CD4-positive, alpha-beta T cell (primary cell): ENCODE measurements around the gene AANAT. TPM values are rescaled to one million over a fixed set of nuclear protein-coding genes. Genes with fewer than 3 reads are reported as not detected.

Source experiments
- ATAC-seq: fragments of 200-7000 bp; cut with Tn5 transposase; one replicate; pipeline ENCODE4 v1.10.0; 2022; ENCODE audit warnings: mild to moderate bottlenecking; ENCODE audit not compliant: poor library complexity
- CTCF ChIA-PET: fragments of 350-600 bp; sonication (Branson Sonifier 250); formaldehyde crosslinking; loops from one replicate; lab custom pipeline; 2021; ENCODE audit warnings: antibody characterized with exemption, inconsistent platforms; lab: Charles Lee
- POLR2A ChIA-PET: fragments of 350-600 bp; sonication (Branson Sonifier 250); formaldehyde crosslinking; loops from one replicate; lab custom pipeline; 2021; ENCODE audit warnings: antibody characterized with exemption, inconsistent platforms; lab: Charles Lee
- DNase-seq, 14 experiments: peaks; one replicate each; pipeline ENCODE4 v3.0.0-alpha.2; 2013 to 2020; ENCODE audit warnings: mixed read lengths in 2 of 14
- H3K27ac ChIP-seq, 2 donors: one replicate each; pipeline versions ENCODE4 v1.5.1 to v1.7.0; 2013; ENCODE audit warnings: low read length in 2 of 2, low read depth in 1 of 2, mild to moderate bottlenecking in 1 of 2
- H3K27me3 ChIP-seq, 2 experiments: 1 replicate in 1 of 2; 2 replicates in 1 of 2; pipeline versions ENCODE4 v1.6.1 to v1.7.0; 2013; ENCODE audit warnings: low read length in 2 of 2, control low read depth in 1 of 2, mild to moderate bottlenecking in 1 of 2, moderate library complexity in 1 of 2; ENCODE audit not compliant: insufficient read depth in 2 of 2, control insufficient read depth in 1 of 2
- H3K36me3 ChIP-seq: one replicate; pipeline ENCODE4 v1.6.1; 2013; ENCODE audit warnings: low read length, control low read depth; ENCODE audit not compliant: insufficient read depth
- H3K4me1 ChIP-seq: one replicate; pipeline ENCODE4 v1.6.1; 2013; ENCODE audit warnings: low read length, control low read depth; ENCODE audit not compliant: insufficient read depth
- H3K4me3 ChIP-seq: one replicate; pipeline ENCODE4 v1.5.1; 2013; ENCODE audit warnings: mild to moderate bottlenecking, low read length, moderate library complexity
- H3K9me3 ChIP-seq, 2 experiments: 1 replicate in 1 of 2; 2 replicates in 1 of 2; pipeline versions ENCODE4 v1.6.1 to v1.7.0; 2013; ENCODE audit warnings: low read length in 2 of 2, mild to moderate bottlenecking in 2 of 2, control low read depth in 1 of 2, moderate library complexity in 1 of 2; ENCODE audit not compliant: control insufficient read depth in 1 of 2, insufficient read depth in 1 of 2
- H3K27ac Mint-ChIP-seq: one replicate; pipeline ENCODE4 v1.8.0; 2020; ENCODE audit warnings: mixed read lengths
- H3K27me3 Mint-ChIP-seq: one replicate; pipeline ENCODE4 v1.8.0; 2021; ENCODE audit warnings: mixed read lengths
- H3K36me3 Mint-ChIP-seq: one replicate; pipeline ENCODE4 v1.8.0; 2021; ENCODE audit warnings: low read depth, mixed read lengths
- H3K4me1 Mint-ChIP-seq: one replicate; pipeline ENCODE4 v1.8.0; 2021; ENCODE audit warnings: low read depth, mixed read lengths
- H3K4me3 Mint-ChIP-seq: one replicate; pipeline ENCODE4 v1.8.0; 2020; ENCODE audit warnings: mild to moderate bottlenecking, mixed read lengths
- H3K9me3 Mint-ChIP-seq: one replicate; pipeline ENCODE4 v1.8.0; 2020; ENCODE audit warnings: mixed read lengths
- intact Hi-C, 2 experiments: fragments of 100-400 bp; cut with DNase I in 1 of 2; cut with micrococcal nuclease in 1 of 2; formaldehyde crosslinking; loops; one replicate each; pipeline versions ENCODE4 v1.15.1 to v1.9.0; 2023 to 2025; cut with DNase I, micrococcal nuclease
- total RNA-seq, 174 experiments: library from RNA in 2 of 174; stranded (reverse) in 2 of 174; gene quantifications; one replicate each; pipeline ENCODE4 v1.2.3 and lab custom pipeline; 2021 to 2026
- TF ChIP-seq, protein P1 (sequence below): fragments of 200-600 bp; IDR thresholded peaks from one replicate; pipeline ENCODE4 v1.8.0; 2022; ENCODE audit warnings: antibody characterized with exemption, mild to moderate bottlenecking

The AANAT gene
- total RNA-seq, 2 experiments from 2014 or later = 0.14 TPM; not detected in 1

DNA sequence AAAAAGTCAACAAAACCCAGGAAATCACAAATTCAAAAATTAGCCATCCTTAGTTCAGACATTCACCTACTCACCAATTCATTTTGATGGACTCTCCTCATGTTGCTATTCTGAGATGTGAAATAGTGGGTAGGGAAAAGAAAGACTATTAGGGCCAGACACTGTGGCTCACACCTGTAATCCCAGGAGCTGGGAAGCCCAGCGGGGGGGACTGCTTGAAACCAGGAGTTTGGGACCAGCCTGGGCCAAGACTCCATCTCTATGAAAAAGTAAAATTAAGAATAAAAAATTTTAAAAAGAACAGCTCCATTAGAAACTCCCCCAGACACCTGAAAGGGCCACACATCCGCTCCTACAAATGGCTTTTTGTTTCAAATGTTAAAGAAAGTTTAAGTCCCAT lies 35.9 kb upstream of the AANAT start:
- DNase-seq (no peak), ATAC-seq (no peak)
- CTCF ChIA-PET = interaction anchor here (1.1 kb wide), 1 partner anchor 21 kb away, joined by 3 read pairs; the partner anchor contains the start of gene UBE2O
- intact Hi-C loops = no loop called here
- no peaks in the 10 kb centered on the region for H3K9me3 Mint-ChIP-seq
- Histone ChIP-seq H3K27me3 (no peaks in the 10 kb centered on the region), H3K36me3 (peaks cover 14% of the 10 kb centered on the region), H3K9me3 (no peaks in the 10 kb centered on the region), H3K27ac (no peak overlapping the region), H3K4me1 (no peaks in the 10 kb centered on the region), H3K4me3 (no peak overlapping the region)
- no peak overlapping the region for H3K4me3 Mint-ChIP-seq
- peaks cover 38% of the 10 kb centered on the region for H3K4me1 Mint-ChIP-seq
- no peak overlapping the region for H3K27ac Mint-ChIP-seq
- H3K27me3 Mint-ChIP-seq = no peaks in the 10 kb centered on the region
- TF ChIP-seq, protein P1, sequence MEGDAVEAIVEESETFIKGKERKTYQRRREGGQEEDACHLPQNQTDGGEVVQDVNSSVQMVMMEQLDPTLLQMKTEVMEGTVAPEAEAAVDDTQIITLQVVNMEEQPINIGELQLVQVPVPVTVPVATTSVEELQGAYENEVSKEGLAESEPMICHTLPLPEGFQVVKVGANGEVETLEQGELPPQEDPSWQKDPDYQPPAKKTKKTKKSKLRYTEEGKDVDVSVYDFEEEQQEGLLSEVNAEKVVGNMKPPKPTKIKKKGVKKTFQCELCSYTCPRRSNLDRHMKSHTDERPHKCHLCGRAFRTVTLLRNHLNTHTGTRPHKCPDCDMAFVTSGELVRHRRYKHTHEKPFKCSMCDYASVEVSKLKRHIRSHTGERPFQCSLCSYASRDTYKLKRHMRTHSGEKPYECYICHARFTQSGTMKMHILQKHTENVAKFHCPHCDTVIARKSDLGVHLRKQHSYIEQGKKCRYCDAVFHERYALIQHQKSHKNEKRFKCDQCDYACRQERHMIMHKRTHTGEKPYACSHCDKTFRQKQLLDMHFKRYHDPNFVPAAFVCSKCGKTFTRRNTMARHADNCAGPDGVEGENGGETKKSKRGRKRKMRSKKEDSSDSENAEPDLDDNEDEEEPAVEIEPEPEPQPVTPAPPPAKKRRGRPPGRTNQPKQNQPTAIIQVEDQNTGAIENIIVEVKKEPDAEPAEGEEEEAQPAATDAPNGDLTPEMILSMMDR = no peak
- peaks cover 5% of the 10 kb centered on the region for H3K36me3 Mint-ChIP-seq
- POLR2A ChIA-PET = no interaction called here

DNA sequence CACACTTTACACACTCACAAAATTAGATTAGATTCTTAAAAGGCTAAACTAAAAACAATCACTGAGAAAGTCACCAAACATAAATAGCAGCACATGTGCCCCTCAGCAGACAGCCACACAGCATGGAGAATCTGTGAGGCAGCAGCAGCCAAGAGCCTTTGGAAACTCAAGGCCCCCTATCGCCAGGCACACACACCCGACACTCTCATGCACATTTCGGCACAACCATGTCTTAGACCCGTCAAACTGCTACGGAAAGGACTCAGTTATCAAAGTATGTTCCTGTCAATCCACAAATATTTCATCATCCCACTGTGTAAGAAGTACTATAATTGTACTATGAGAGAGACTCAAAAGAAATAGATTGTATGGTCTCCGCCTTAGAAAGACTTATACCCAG lies 35.4 kb upstream of the AANAT start:
- no peak for ATAC-seq

DNA sequence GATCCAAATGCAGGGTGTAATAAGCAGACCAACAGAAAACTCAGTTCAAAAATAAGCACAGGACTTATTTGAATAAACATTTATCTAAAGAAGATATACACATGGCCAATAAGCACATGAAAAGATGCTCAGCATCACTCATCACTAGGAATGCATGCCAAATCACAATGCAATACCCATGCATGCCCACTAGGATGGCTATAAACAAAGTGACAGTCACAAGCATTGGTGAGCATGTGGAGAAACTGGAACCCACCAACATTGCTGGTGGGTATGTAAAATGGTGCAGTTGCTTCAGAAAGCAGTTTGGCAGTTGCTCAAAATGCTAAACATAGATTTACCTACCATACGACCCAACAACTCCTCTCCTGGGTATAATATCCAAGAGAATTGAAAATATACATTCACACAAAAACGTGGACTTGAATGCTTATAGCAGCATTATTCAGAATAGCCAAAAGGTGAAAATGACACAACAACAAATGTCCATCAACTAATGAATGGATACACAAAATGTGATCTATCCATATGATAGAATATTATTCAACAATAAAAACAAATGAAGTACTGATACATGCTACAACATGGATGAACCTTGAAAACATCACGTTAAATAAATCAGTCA lies 34.6 kb upstream of the AANAT start:
- no peak overlapping the region for H3K27ac Mint-ChIP-seq
- no peaks in the 10 kb centered on the region for H3K9me3 ChIP-seq
- H3K36me3 Mint-ChIP-seq = peaks cover 5% of the 10 kb centered on the region
- intact Hi-C loops = no loop called here
- TF ChIP-seq, protein P1 = peak; percentile 40
- DNase-seq = peak in 1 of 14 experiments; percentile 20
- POLR2A ChIA-PET = no interaction called here
- H3K4me3 ChIP-seq = no peak overlapping the region
- H3K27ac ChIP-seq = no peak overlapping the region
- no peaks in the 10 kb centered on the region for H3K27me3 ChIP-seq
- H3K4me3 Mint-ChIP-seq = no peak overlapping the region
- ATAC-seq = peak; percentile 52
- H3K4me1 Mint-ChIP-seq = peaks cover 29% of the 10 kb centered on the region
- no peaks in the 10 kb centered on the region for H3K27me3 Mint-ChIP-seq
- no peaks in the 10 kb centered on the region for H3K9me3 Mint-ChIP-seq
- CTCF ChIA-PET = no interaction called here
- peaks cover 14% of the 10 kb centered on the region for H3K36me3 ChIP-seq
- no peaks in the 10 kb centered on the region for H3K4me1 ChIP-seq

More for the DNA sequence above, 35.4 kb upstream of the AANAT start:
- H3K4me3 ChIP-seq = no peak overlapping the region
- Mint-ChIP-seq H3K9me3 (no peaks in the 10 kb centered on the region), H3K4me3 (no peak overlapping the region), H3K27ac (no peak overlapping the region), H3K36me3 (peaks cover 5% of the 10 kb centered on the region), H3K4me1 (peaks cover 35% of the 10 kb centered on the region), H3K27me3 (no peaks in the 10 kb centered on the region)
- ChIA-PET POLR2A (no interaction called here), CTCF (no interaction called here)
- TF ChIP-seq, protein P1 = no peak
- no peak overlapping the region for H3K27ac ChIP-seq
- peaks cover 14% of the 10 kb centered on the region for H3K36me3 ChIP-seq
- intact Hi-C loops = no loop called here
- no peaks in the 10 kb centered on the region for H3K4me1 ChIP-seq
- no peaks in the 10 kb centered on the region for H3K9me3 ChIP-seq
- H3K27me3 ChIP-seq = no peaks in the 10 kb centered on the region
- no peak for DNase-seq
